Activated gamma-delta T cell treated with anti-CD3 and anti-CD28 coated beads, Interleukin-2, amount 50 U/mL, for 16 hours (primary cell): ENCODE results near the gene CCDC144A.
"Not testable (repeated sequence)": the region's sequence is repeated elsewhere in the genome, so short reads cannot be mapped to it uniquely, and the experiment has no call there.

ENCODE experiments used
- DNase-seq: peaks from one replicate; pipeline ENCODE4 v3.0.0-alpha.2; 2020; ENCODE audit warnings: low read depth

The CCDC144A gene

GRCh38 chr17:16818821-16819683 is 129.0 kb downstream of the CCDC144A start:
- no peak for DNase-seq

DNA sequence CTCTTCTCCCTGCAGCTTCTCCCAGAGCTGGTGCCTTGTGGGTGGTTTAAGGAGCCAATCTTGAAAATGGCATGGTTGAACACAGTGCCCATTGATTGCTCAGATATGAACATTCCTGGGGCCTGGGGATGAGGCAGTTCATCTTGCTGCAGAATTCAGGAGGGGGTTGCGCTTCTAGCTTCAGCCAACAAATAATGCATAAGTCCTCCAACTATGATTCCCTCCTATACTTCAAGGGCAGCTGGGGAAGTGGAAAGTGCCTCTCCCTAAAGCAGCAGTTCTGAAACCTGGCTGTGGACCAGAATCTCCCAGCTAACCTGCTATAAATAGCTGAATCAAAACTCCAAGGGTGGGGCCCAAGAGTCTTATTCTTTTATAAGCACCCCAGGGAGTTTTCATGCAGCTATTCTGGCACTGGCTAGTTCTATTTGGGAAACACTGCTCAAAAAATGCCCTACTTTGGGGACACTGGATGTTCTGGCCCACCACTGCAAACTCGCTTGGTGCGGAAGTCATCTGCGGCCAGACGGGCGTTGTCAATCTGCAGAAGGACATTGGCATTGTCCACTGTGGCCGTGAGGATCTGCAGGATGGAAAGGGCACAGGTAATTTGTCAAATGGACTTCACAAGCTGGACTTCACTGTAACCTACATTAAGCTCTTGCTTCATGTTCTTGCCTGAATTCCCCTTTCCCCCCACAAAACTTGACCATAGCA is 130.3 kb downstream of the CCDC144A start:
- no peak for DNase-seq

- DNase-seq, result no peak
Observed at GRCh38 chr17:16820979-16821543, 131.0 kb downstream of the CCDC144A start.

GRCh38 chr17:16822133-16822532 is 132.1 kb downstream of the CCDC144A start:
- not testable (repeated sequence) for DNase-seq

DNA sequence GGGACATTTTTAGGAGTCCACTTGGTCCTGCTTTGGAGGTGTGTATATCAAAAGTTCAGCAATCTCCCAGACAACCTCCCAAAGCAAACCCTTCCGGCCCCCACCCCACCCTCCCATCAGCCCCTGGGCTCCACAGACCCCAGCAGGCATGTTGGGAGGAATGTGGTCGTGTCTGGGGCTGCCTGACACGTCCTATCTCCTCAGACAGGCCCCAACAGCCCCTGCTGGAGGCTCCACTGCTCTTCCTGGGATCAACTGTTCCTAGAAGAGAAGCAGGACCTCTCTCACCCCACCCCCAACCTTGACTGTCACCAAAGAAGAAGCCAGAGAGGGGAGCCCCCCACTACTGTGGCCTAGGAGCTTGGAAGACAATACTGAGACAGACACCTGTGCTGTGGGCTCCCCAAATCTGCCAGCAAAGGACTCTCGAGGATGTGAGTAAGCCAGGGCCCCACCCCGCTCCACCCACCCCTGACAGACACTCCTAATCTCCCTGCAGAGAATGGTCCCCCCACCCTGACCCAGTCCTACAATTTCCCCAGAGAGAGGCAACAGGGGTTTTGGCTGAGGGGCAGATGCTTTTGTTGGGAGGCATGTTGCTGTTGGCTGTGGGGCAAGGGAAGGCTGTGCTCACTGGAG is 133.8 kb downstream of the CCDC144A start:
- DNase-seq, result not testable (repeated sequence)
